ENCODE data around the gene OR11L1.

DNA sequence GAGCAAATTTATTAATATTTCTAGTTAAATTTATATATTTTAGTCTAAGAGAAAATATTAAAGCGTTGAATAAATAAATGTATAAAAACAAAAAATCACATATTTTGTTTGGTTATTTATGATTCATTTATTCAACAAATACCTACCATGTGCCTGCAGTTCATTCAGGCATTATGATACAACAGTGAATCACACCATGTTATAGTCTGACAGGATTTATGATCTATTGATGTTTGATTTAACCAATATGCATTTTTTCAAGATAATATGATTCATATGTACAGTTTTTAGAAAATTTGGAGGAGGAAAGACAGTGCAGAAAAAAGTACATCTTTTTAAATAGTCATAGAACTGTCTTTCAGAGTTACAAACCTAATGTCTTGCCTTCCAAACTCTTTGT lies 7.9 kb upstream of the OR11L1 start:
- TF ChIP-seq, protein P1, sequence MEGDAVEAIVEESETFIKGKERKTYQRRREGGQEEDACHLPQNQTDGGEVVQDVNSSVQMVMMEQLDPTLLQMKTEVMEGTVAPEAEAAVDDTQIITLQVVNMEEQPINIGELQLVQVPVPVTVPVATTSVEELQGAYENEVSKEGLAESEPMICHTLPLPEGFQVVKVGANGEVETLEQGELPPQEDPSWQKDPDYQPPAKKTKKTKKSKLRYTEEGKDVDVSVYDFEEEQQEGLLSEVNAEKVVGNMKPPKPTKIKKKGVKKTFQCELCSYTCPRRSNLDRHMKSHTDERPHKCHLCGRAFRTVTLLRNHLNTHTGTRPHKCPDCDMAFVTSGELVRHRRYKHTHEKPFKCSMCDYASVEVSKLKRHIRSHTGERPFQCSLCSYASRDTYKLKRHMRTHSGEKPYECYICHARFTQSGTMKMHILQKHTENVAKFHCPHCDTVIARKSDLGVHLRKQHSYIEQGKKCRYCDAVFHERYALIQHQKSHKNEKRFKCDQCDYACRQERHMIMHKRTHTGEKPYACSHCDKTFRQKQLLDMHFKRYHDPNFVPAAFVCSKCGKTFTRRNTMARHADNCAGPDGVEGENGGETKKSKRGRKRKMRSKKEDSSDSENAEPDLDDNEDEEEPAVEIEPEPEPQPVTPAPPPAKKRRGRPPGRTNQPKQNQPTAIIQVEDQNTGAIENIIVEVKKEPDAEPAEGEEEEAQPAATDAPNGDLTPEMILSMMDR (IDR thresholded peaks at IDR 0.05; ENCODE audit: insufficient read depth, low read length, poor library complexity, severe bottlenecking): no peak
- no peak for TF ChIP-seq EZH2phosphoT487 (conservative IDR thresholded peaks at IDR 0.05; ENCODE audit: low read length)
